ENCODE results near the gene RPS4Y1.

DNA sequence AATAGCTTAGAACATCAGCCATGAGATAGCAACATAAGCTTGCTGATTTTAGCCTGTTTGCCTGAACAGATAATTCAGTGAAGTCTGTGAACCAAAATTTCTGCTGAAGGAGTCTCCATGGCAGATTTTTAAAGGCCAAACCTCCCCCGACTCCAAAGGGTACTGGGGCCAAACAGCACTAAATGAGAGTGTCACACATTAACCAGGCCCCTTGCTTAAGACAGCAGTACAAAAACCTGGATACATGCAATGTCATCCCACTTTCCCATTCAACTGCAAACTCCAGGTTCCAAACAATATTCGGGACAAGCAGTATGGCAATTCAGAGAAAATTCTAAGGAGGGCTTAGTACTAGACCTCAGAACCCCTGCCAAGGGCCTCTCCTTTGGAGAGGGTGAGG, 4.3 kb upstream of the RPS4Y1 start:
- TF ChIP-seq, protein P1, sequence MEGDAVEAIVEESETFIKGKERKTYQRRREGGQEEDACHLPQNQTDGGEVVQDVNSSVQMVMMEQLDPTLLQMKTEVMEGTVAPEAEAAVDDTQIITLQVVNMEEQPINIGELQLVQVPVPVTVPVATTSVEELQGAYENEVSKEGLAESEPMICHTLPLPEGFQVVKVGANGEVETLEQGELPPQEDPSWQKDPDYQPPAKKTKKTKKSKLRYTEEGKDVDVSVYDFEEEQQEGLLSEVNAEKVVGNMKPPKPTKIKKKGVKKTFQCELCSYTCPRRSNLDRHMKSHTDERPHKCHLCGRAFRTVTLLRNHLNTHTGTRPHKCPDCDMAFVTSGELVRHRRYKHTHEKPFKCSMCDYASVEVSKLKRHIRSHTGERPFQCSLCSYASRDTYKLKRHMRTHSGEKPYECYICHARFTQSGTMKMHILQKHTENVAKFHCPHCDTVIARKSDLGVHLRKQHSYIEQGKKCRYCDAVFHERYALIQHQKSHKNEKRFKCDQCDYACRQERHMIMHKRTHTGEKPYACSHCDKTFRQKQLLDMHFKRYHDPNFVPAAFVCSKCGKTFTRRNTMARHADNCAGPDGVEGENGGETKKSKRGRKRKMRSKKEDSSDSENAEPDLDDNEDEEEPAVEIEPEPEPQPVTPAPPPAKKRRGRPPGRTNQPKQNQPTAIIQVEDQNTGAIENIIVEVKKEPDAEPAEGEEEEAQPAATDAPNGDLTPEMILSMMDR (conservative IDR thresholded peaks at IDR 0.05; ENCODE audit: low read depth, low read length): no peak
- no peak for TF ChIP-seq MXI1 (IDR thresholded peaks at IDR 0.05; ENCODE audit: borderline replicate concordance, low read depth, low read length)
- no peak for TF ChIP-seq POLR2A (IDR thresholded peaks at IDR 0.05; ENCODE audit: low read depth, low read length)
- no peak for TF ChIP-seq RCOR1 (IDR thresholded peaks at IDR 0.05; ENCODE audit: insufficient replicate concordance, low read length)
- TF ChIP-seq ELK1 (IDR thresholded peaks at IDR 0.05; ENCODE audit: borderline replicate concordance, low read depth, low read length): no peak
